PFSK-1 (cell line): Measurements from ENCODE around the gene PDZD2.

ENCODE experiments used
- REST ChIP-seq, 2 experiments: IDR thresholded peaks; 2 replicates each; pipeline versions ENCODE4 v1.6.1 to v1.8.0; 2011 to 2012; ENCODE audit warnings: low read depth in 2 of 2, low read length in 2 of 2, control low read depth in 1 of 2, inconsistent platforms in 1 of 2, mild to moderate bottlenecking in 1 of 2, moderate library complexity in 1 of 2; ENCODE audit not compliant: insufficient read depth in 1 of 2
- SIN3A ChIP-seq: IDR thresholded peaks from 2 replicates; pipeline ENCODE4 v1.6.1; 2012; ENCODE audit warnings: mild to moderate bottlenecking, low read length, moderate library complexity, borderline replicate concordance; ENCODE audit not compliant: insufficient read depth

GRCh38 chr5:32027093-32027716 lies 388.3 kb downstream of the PDZD2 start:
- TF ChIP-seq REST (IDR thresholded peaks at IDR 0.05; ENCODE audit: insufficient read depth in 1 of 2, low read depth in 2 of 2, low read length in 2 of 2) (no peak), SIN3A (no peak)
